Glutamatergic neuron (in vitro differentiated cells): ENCODE results near the gene KAT6B. TPM values are rescaled to one million over a fixed set of nuclear protein-coding genes. Genes with fewer than 3 reads are reported as not detected.

Experiments used
- DNase-seq: peaks from one replicate; pipeline ENCODE4 v3.0.0; 2022
- H3K27ac Mint-ChIP-seq: one replicate; pipeline ENCODE4 v1.8.0; 2020; ENCODE audit warnings: mild to moderate bottlenecking, mixed read lengths, inconsistent platforms; ENCODE audit not compliant: unreplicated experiment
- H3K27me3 Mint-ChIP-seq: one replicate; pipeline ENCODE4 v1.8.0; 2020; ENCODE audit warnings: mild to moderate bottlenecking, moderate library complexity, mixed read lengths, inconsistent platforms; ENCODE audit not compliant: unreplicated experiment
- H3K36me3 Mint-ChIP-seq: one replicate; pipeline ENCODE4 v1.8.0; 2020; ENCODE audit warnings: mild to moderate bottlenecking, mixed read lengths, inconsistent platforms; ENCODE audit not compliant: unreplicated experiment
- H3K4me1 Mint-ChIP-seq: one replicate; pipeline ENCODE4 v1.8.0; 2020; ENCODE audit warnings: mild to moderate bottlenecking, low read depth, mixed read lengths, inconsistent platforms; ENCODE audit not compliant: unreplicated experiment
- H3K4me3 Mint-ChIP-seq: one replicate; pipeline ENCODE4 v1.8.0; 2020; ENCODE audit warnings: mild to moderate bottlenecking, mixed read lengths, inconsistent platforms; ENCODE audit not compliant: unreplicated experiment
- H3K9me3 Mint-ChIP-seq: one replicate; pipeline ENCODE4 v1.8.0; 2020; ENCODE audit warnings: mild to moderate bottlenecking, moderate library complexity, mixed read lengths, inconsistent platforms; ENCODE audit not compliant: unreplicated experiment
- CTCF ChIP-seq: fragments of 200-600 bp; sonication (generic); IDR thresholded peaks from one replicate; pipeline ENCODE4 v1.5.0; 2021; ENCODE audit not compliant: partially characterized antibody, unreplicated experiment
- total RNA-seq: library from RNA; stranded (reverse); fragmentation: NEBNext Ultra II Directional; extraction: Animal tissue kit (Norgen Biotek cat#: 25700); gene quantifications from one replicate; pipeline ENCODE4 v1.2.1, GENCODE V29; 2021; ENCODE audit not compliant: unreplicated experiment

Gene KAT6B
- total RNA-seq, 1 donor from 2014 or later = 75.3 TPM

GRCh38 chr10:75068523-75068922 lies 242.1 kb downstream of the KAT6B start:
- Mint-ChIP-seq H3K27me3 (no peaks in the 10 kb centered on the region), H3K4me3 (no peak overlapping the region), H3K9me3 (no peaks in the 10 kb centered on the region), H3K36me3 (no peaks in the 10 kb centered on the region), H3K27ac (no peak overlapping the region), H3K4me1 (peaks cover 4% of the 10 kb centered on the region)
- DNase-seq = no peak
- no peak for TF ChIP-seq CTCF

- Mint-ChIP-seq H3K27ac (no peak overlapping the region), H3K9me3 (peaks cover 2% of the 10 kb centered on the region), H3K4me3 (no peak overlapping the region), H3K4me1 (peaks cover 8% of the 10 kb centered on the region), H3K36me3 (no peaks in the 10 kb centered on the region), H3K27me3 (no peaks in the 10 kb centered on the region)
- no peak for DNase-seq
- no peak for TF ChIP-seq CTCF
Observed at GRCh38 chr10:75070476-75070875, 244.1 kb downstream of the KAT6B start.

GRCh38 chr10:75070961-75071428 lies 244.6 kb downstream of the KAT6B start:
- H3K27me3 Mint-ChIP-seq = no peaks in the 10 kb centered on the region

GRCh38 chr10:75071756-75072155 lies 245.4 kb downstream of the KAT6B start:
- Mint-ChIP-seq H3K27me3 (peaks cover 4% of the 10 kb centered on the region), H3K27ac (no peak overlapping the region), H3K4me3 (no peak overlapping the region), H3K36me3 (no peaks in the 10 kb centered on the region), H3K9me3 (peaks cover 2% of the 10 kb centered on the region), H3K4me1 (peaks cover 11% of the 10 kb centered on the region)
- no peak for TF ChIP-seq CTCF
- no peak for DNase-seq

More at GRCh38 chr10:75070961-75071428, 244.6 kb downstream of the KAT6B start:
- TF ChIP-seq CTCF = no peak
- DNase-seq = no peak
- Mint-ChIP-seq H3K4me3 (no peak overlapping the region), H3K36me3 (no peaks in the 10 kb centered on the region), H3K4me1 (peaks cover 8% of the 10 kb centered on the region), H3K9me3 (peaks cover 2% of the 10 kb centered on the region), H3K27ac (no peak overlapping the region)

GRCh38 chr10:75072727-75073126 lies 246.3 kb downstream of the KAT6B start:
- H3K9me3 Mint-ChIP-seq = peaks cover 2% of the 10 kb centered on the region
- no peaks in the 10 kb centered on the region for H3K36me3 Mint-ChIP-seq
- H3K4me3 Mint-ChIP-seq = no peak overlapping the region
- no peak for TF ChIP-seq CTCF
- peaks cover 4% of the 10 kb centered on the region for H3K27me3 Mint-ChIP-seq
- no peak for DNase-seq
- no peak overlapping the region for H3K27ac Mint-ChIP-seq
- H3K4me1 Mint-ChIP-seq = peaks cover 11% of the 10 kb centered on the region
